ENCODE results near the gene HIBCH. TPM values are rescaled to one million over a fixed set of nuclear protein-coding genes. Genes with fewer than 3 reads are reported as not detected.
A peak's percentile ranks its signal among the peaks of the same experiment; 100 is the strongest.

Gene HIBCH
- polyA plus RNA-seq, 2 of the 4 experiments (the other 2 are of a cell fraction), result 21.8 to 26.9 TPM

DNA sequence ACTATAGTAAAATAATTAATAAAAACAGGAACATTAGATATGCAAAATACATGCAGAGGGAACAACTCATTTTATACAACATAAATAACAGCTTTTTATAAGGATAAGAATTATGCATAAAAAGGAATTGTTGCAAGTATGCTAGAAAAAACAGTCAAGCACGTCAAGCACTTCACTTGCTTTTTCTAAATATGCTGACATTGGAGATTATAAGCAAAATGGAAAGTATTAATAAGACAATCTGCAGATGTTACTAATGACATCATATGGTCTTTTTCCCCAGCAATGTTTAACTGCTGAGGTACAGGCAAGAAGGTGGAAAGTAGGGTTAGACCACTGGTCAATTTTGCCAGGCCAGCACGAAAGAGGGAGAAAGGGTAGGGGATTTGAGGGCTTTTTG is 111.7 kb downstream of the HIBCH start:
- no peak overlapping the region for H3K4me2 ChIP-seq
- no peak overlapping the region for H3K4me3 ChIP-seq
- FAIRE-seq (no peak), ATAC-seq (no peak), DNase-seq (ENCODE audit: low read depth in 1 of 2, low spot score in 1 of 2) (no peak)
- TF ChIP-seq MAFK (IDR thresholded peaks at IDR 0.05; ENCODE audit: partially characterized antibody), result peak; percentile 89
- no peak for TF ChIP-seq TFCP2L1 (CRISPR knock-in tag; IDR thresholded peaks at IDR 0.05)
- H3K27ac ChIP-seq, result no peak overlapping the region
- ChIA-PET CTCF (interaction anchor here (0.6 kb wide), 1 partner anchor 597 kb away, joined by 3 read pairs; no protein-coding TSS in a partner anchor), POLR2A (no interaction called here)
- H3K9me3 ChIP-seq, result no peaks in the 10 kb centered on the region
- H3K4me1 ChIP-seq, result no peaks in the 10 kb centered on the region; the same call in 2 of the 3 replicates
- WGBS (ENCODE audit: missing lambda C conversion rate), result 87% methylated on average over 2 of the region's 2 CpGs

DNA sequence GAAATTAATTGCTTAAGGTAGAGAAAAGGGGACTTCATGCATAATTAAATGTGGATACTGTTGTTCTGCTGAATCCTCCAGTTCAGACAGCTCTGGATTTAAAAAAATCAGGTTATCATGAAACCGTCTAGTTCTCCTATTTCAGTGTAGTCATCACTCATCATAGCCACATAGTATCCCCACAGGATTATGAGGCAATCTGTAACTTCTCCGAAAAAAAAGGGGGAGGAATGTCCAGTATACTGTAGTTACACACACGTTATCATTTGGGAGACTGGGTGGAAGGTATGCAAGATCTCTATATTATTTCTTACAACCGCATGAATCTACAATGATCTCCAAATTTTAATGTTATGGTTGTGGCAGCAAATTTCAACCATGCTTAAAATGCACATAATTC is 114.0 kb downstream of the HIBCH start:
- Histone ChIP-seq H3K4me2 (no peak overlapping the region), H3K4me3 (no peak overlapping the region), H3K4me1 (peaks cover 4% of the 10 kb centered on the region; the same call in 1 of the 3 replicates), H3K27ac (no peak overlapping the region), H3K9me3 (no peaks in the 10 kb centered on the region)
- FAIRE-seq (no peak), ATAC-seq (no peak), DNase-seq (ENCODE audit: low read depth in 1 of 2, low spot score in 1 of 2) (no peak)
- CTCF ChIA-PET, result interaction anchor here (1.6 kb wide), 1 partner anchor 26 kb away, joined by 3 read pairs; a partner anchor contains a TSS
- TF ChIP-seq TFCP2L1 (CRISPR knock-in tag; IDR thresholded peaks at IDR 0.05) (no peak), FOSL2 (IDR thresholded peaks at IDR 0.05) (no peak), FOSL2 (CRISPR knock-in tag; IDR thresholded peaks at IDR 0.05) (no peak), HDAC2 (IDR thresholded peaks at IDR 0.05) (no peak), ZSCAN20 (CRISPR knock-in tag; IDR thresholded peaks at IDR 0.05) (no peak), CEBPB (IDR thresholded peaks at IDR 0.05) (no peak), RARB (CRISPR knock-in tag; IDR thresholded peaks at IDR 0.05) (no peak), EP300 (IDR thresholded peaks at IDR 0.05) (no peak), SMC3 (IDR thresholded peaks at IDR 0.05) (no peak), FOXS1 (CRISPR knock-in tag; IDR thresholded peaks at IDR 0.05) (no peak), GATA3 (IDR thresholded peaks at IDR 0.05; ENCODE audit: borderline replicate concordance) (no peak), CBX2 (IDR thresholded peaks at IDR 0.05; ENCODE audit: borderline replicate concordance, low read depth) (no peak), KDM1A (IDR thresholded peaks at IDR 0.05; ENCODE audit: low read depth) (no peak)
- TF ChIP-seq, protein P1, sequence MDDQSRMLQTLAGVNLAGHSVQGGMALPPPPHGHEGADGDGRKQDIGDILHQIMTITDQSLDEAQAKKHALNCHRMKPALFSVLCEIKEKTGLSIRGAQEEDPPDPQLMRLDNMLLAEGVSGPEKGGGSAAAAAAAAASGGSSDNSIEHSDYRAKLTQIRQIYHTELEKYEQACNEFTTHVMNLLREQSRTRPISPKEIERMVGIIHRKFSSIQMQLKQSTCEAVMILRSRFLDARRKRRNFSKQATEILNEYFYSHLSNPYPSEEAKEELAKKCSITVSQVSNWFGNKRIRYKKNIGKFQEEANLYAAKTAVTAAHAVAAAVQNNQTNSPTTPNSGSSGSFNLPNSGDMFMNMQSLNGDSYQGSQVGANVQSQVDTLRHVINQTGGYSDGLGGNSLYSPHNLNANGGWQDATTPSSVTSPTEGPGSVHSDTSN (IDR thresholded peaks at IDR 0.05), result no peak
- TF ChIP-seq, protein P2, sequence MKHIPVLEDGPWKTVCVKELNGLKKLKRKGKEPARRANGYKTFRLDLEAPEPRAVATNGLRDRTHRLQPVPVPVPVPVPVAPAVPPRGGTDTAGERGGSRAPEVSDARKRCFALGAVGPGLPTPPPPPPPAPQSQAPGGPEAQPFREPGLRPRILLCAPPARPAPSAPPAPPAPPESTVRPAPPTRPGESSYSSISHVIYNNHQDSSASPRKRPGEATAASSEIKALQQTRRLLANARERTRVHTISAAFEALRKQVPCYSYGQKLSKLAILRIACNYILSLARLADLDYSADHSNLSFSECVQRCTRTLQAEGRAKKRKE (CRISPR knock-in tag; IDR thresholded peaks at IDR 0.05; ENCODE audit: low read depth), result no peak
- WGBS (ENCODE audit: missing lambda C conversion rate), result 86% methylated on average over 4 of the region's 4 CpGs
- POLR2A ChIA-PET, result no interaction called here

DNA sequence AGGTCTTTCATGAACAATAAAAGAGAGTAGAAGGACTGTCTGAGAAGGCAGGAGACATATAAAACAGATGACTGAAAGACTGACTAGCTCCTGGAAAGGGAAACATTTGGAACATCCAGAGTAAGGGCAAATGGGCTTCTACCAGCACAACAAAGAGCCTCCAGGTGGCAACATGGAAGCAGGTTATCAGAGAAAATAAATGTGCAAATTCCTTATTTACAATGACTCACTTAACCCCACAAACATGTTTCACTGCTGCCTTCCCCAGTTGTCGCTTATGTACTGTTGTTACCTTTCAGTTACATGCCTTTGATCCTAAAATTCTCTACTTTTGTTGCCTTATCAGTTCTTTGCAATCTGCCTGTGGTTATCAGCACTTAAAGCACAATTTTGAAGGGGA is 117.0 kb downstream of the HIBCH start:
- DNase-seq (ENCODE audit: low read depth in 1 of 2, low spot score in 1 of 2) (peak in 1 of 2 experiments; percentile 23), ATAC-seq (no peak), FAIRE-seq (no peak)
- POLR2A ChIA-PET, result no interaction called here
- H3K4me2 ChIP-seq, result no peak overlapping the region
- peaks cover 4% of the 10 kb centered on the region; the same call in 1 of the 3 replicates for H3K4me1 ChIP-seq
- CTCF ChIA-PET, result interaction anchor here (2.0 kb wide), 1 partner anchor 23 kb away, joined by 6 read pairs; a partner anchor contains a TSS
- no peak overlapping the region for H3K27ac ChIP-seq
- 77% methylated on average over 1 of the region's 1 CpG for WGBS (ENCODE audit: missing lambda C conversion rate)
- no peak overlapping the region for H3K4me3 ChIP-seq
- no peak for TF ChIP-seq NFE2L2 (conservative IDR thresholded peaks at IDR 0.05; ENCODE audit: low read length)
- TF ChIP-seq, protein P3, sequence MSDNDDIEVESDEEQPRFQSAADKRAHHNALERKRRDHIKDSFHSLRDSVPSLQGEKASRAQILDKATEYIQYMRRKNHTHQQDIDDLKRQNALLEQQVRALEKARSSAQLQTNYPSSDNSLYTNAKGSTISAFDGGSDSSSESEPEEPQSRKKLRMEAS (IDR thresholded peaks at IDR 0.05), result no peak
- TF ChIP-seq FOSB (CRISPR knock-in tag; IDR thresholded peaks at IDR 0.05), result no peak
- TF ChIP-seq, protein P4, sequence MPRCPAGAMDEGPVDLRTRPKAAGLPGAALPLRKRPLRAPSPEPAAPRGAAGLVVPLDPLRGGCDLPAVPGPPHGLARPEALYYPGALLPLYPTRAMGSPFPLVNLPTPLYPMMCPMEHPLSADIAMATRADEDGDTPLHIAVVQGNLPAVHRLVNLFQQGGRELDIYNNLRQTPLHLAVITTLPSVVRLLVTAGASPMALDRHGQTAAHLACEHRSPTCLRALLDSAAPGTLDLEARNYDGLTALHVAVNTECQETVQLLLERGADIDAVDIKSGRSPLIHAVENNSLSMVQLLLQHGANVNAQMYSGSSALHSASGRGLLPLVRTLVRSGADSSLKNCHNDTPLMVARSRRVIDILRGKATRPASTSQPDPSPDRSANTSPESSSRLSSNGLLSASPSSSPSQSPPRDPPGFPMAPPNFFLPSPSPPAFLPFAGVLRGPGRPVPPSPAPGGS (IDR thresholded peaks at IDR 0.05), result no peak
- no peak for TF ChIP-seq SREBF2 (IDR thresholded peaks at IDR 0.05)
- TF ChIP-seq, protein P5, sequence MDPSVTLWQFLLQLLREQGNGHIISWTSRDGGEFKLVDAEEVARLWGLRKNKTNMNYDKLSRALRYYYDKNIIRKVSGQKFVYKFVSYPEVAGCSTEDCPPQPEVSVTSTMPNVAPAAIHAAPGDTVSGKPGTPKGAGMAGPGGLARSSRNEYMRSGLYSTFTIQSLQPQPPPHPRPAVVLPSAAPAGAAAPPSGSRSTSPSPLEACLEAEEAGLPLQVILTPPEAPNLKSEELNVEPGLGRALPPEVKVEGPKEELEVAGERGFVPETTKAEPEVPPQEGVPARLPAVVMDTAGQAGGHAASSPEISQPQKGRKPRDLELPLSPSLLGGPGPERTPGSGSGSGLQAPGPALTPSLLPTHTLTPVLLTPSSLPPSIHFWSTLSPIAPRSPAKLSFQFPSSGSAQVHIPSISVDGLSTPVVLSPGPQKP (IDR thresholded peaks at IDR 0.05; ENCODE audit: low read depth, low read length), result no peak
- TF ChIP-seq HOXA7 (CRISPR knock-in tag; IDR thresholded peaks at IDR 0.05), result no peak
- 0 out of 3 replicates have a peak, but pooled peaks have one; percentile 17 for TF ChIP-seq SMC3 (IDR thresholded peaks at IDR 0.05)
- no peak for TF ChIP-seq GATA3 (IDR thresholded peaks at IDR 0.05; ENCODE audit: borderline replicate concordance)
- 0 out of 5 replicates have a peak, but pooled peaks of 1 of the 2 experiments have one; percentile 13 for TF ChIP-seq RAD21 (conservative IDR thresholded peaks at IDR 0.05 in 1 of 2, IDR thresholded peaks at IDR 0.05 in 1 of 2)
- no peak for TF ChIP-seq FOSL2 (IDR thresholded peaks at IDR 0.05)
- TF ChIP-seq FOSL2 (CRISPR knock-in tag; IDR thresholded peaks at IDR 0.05), result peak; percentile 15; the same call in 1 of the 2 replicates
- TF ChIP-seq, protein P6, sequence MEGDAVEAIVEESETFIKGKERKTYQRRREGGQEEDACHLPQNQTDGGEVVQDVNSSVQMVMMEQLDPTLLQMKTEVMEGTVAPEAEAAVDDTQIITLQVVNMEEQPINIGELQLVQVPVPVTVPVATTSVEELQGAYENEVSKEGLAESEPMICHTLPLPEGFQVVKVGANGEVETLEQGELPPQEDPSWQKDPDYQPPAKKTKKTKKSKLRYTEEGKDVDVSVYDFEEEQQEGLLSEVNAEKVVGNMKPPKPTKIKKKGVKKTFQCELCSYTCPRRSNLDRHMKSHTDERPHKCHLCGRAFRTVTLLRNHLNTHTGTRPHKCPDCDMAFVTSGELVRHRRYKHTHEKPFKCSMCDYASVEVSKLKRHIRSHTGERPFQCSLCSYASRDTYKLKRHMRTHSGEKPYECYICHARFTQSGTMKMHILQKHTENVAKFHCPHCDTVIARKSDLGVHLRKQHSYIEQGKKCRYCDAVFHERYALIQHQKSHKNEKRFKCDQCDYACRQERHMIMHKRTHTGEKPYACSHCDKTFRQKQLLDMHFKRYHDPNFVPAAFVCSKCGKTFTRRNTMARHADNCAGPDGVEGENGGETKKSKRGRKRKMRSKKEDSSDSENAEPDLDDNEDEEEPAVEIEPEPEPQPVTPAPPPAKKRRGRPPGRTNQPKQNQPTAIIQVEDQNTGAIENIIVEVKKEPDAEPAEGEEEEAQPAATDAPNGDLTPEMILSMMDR (IDR thresholded peaks at IDR 0.05), result 0 out of 3 replicates have a peak, but pooled peaks have one; percentile 7
- H3K9me3 ChIP-seq, result no peaks in the 10 kb centered on the region

Data from A549 (cell line).